ENCODE results near the gene RPL10L.

Gene RPL10L

GRCh38 chr14:46651526-46652144, at the start of gene RPL10L:
Gene RPL10L, minus strand, starts transcription at chr14:46651781. Its CDS starts 45 bp downstream, at chr14:46651736.
- Histone ChIP-seq H3K9ac (ENCODE audit: low read depth, low read length) (no peak within 1 kb of the TSS), H3K27me3 (ENCODE audit: control insufficient read depth, insufficient read depth, low read length) (no peaks in the 10 kb centered on the region), H3K4me3 (ENCODE audit: low read depth, low read length) (no peak within 1 kb of the TSS), H3K36me3 (ENCODE audit: control insufficient read depth, insufficient read depth, low read length) (no peaks in the 10 kb centered on the region), H3K9me3 (ENCODE audit: control insufficient read depth, insufficient read depth, low read length) (no peaks in the 10 kb centered on the region), H3K4me1 (ENCODE audit: control insufficient read depth, insufficient read depth, low read length) (no peaks in the 10 kb centered on the region)

GRCh38 chr14:46691819-46692218, 40.2 kb upstream of the RPL10L start:
- H3K4me3 ChIP-seq (ENCODE audit: low read depth, low read length), result no peak overlapping the region
- no peaks in the 10 kb centered on the region for H3K9me3 ChIP-seq (ENCODE audit: control insufficient read depth, insufficient read depth, low read length)
- H3K36me3 ChIP-seq (ENCODE audit: control insufficient read depth, insufficient read depth, low read length), result no peaks in the 10 kb centered on the region
- no peak overlapping the region for H3K9ac ChIP-seq (ENCODE audit: low read depth, low read length)
- H3K4me1 ChIP-seq (ENCODE audit: control insufficient read depth, insufficient read depth, low read length), result no peaks in the 10 kb centered on the region
- no peaks in the 10 kb centered on the region for H3K27me3 ChIP-seq (ENCODE audit: control insufficient read depth, insufficient read depth, low read length)

GRCh38 chr14:46686652-46687051, 35.1 kb upstream of the RPL10L start:
- Histone ChIP-seq H3K9ac (ENCODE audit: low read depth, low read length) (no peak overlapping the region), H3K9me3 (ENCODE audit: control insufficient read depth, insufficient read depth, low read length) (no peaks in the 10 kb centered on the region), H3K27me3 (ENCODE audit: control insufficient read depth, insufficient read depth, low read length) (no peaks in the 10 kb centered on the region), H3K4me1 (ENCODE audit: control insufficient read depth, insufficient read depth, low read length) (no peaks in the 10 kb centered on the region), H3K36me3 (ENCODE audit: control insufficient read depth, insufficient read depth, low read length) (no peaks in the 10 kb centered on the region), H3K4me3 (ENCODE audit: low read depth, low read length) (no peak overlapping the region)

GRCh38 chr14:46672128-46672527, 20.5 kb upstream of the RPL10L start:
- Histone ChIP-seq H3K36me3 (ENCODE audit: control insufficient read depth, insufficient read depth, low read length) (no peaks in the 10 kb centered on the region), H3K9me3 (ENCODE audit: control insufficient read depth, insufficient read depth, low read length) (no peaks in the 10 kb centered on the region), H3K9ac (ENCODE audit: low read depth, low read length) (no peak overlapping the region), H3K4me3 (ENCODE audit: low read depth, low read length) (no peak overlapping the region), H3K27me3 (ENCODE audit: control insufficient read depth, insufficient read depth, low read length) (no peaks in the 10 kb centered on the region), H3K4me1 (ENCODE audit: control insufficient read depth, insufficient read depth, low read length) (no peaks in the 10 kb centered on the region)

- Histone ChIP-seq H3K36me3 (ENCODE audit: control insufficient read depth, insufficient read depth, low read length) (no peaks in the 10 kb centered on the region), H3K27me3 (ENCODE audit: control insufficient read depth, insufficient read depth, low read length) (no peaks in the 10 kb centered on the region), H3K9ac (ENCODE audit: low read depth, low read length) (no peak overlapping the region), H3K4me3 (ENCODE audit: low read depth, low read length) (no peak overlapping the region), H3K9me3 (ENCODE audit: control insufficient read depth, insufficient read depth, low read length) (no peaks in the 10 kb centered on the region), H3K4me1 (ENCODE audit: control insufficient read depth, insufficient read depth, low read length) (no peaks in the 10 kb centered on the region)
Measured at GRCh38 chr14:46663382-46663781, 11.8 kb upstream of the RPL10L start.

GRCh38 chr14:46661728-46662127, 10.1 kb upstream of the RPL10L start:
- Histone ChIP-seq H3K27me3 (ENCODE audit: control insufficient read depth, insufficient read depth, low read length) (no peaks in the 10 kb centered on the region), H3K36me3 (ENCODE audit: control insufficient read depth, insufficient read depth, low read length) (no peaks in the 10 kb centered on the region), H3K4me1 (ENCODE audit: control insufficient read depth, insufficient read depth, low read length) (no peaks in the 10 kb centered on the region), H3K9ac (ENCODE audit: low read depth, low read length) (no peak overlapping the region), H3K4me3 (ENCODE audit: low read depth, low read length) (no peak overlapping the region), H3K9me3 (ENCODE audit: control insufficient read depth, insufficient read depth, low read length) (no peaks in the 10 kb centered on the region)

GRCh38 chr14:46653031-46653755, 1.6 kb upstream of the RPL10L start:
- Histone ChIP-seq H3K27me3 (ENCODE audit: control insufficient read depth, insufficient read depth, low read length) (no peaks in the 10 kb centered on the region), H3K4me1 (ENCODE audit: control insufficient read depth, insufficient read depth, low read length) (no peaks in the 10 kb centered on the region), H3K9me3 (ENCODE audit: control insufficient read depth, insufficient read depth, low read length) (no peaks in the 10 kb centered on the region), H3K9ac (ENCODE audit: low read depth, low read length) (no peak overlapping the region), H3K36me3 (ENCODE audit: control insufficient read depth, insufficient read depth, low read length) (no peaks in the 10 kb centered on the region), H3K4me3 (ENCODE audit: low read depth, low read length) (no peak overlapping the region)

GRCh38 chr14:46646796-46647195, 4.8 kb downstream of the RPL10L start:
- no peaks in the 10 kb centered on the region for H3K36me3 ChIP-seq (ENCODE audit: control insufficient read depth, insufficient read depth, low read length)
- H3K4me3 ChIP-seq (ENCODE audit: low read depth, low read length), result no peak overlapping the region
- H3K27me3 ChIP-seq (ENCODE audit: control insufficient read depth, insufficient read depth, low read length), result no peaks in the 10 kb centered on the region
- no peaks in the 10 kb centered on the region for H3K9me3 ChIP-seq (ENCODE audit: control insufficient read depth, insufficient read depth, low read length)
- H3K4me1 ChIP-seq (ENCODE audit: control insufficient read depth, insufficient read depth, low read length), result no peaks in the 10 kb centered on the region
- no peak overlapping the region for H3K9ac ChIP-seq (ENCODE audit: low read depth, low read length)

GRCh38 chr14:46626876-46627275, 24.7 kb downstream of the RPL10L start:
- H3K9ac ChIP-seq (ENCODE audit: low read depth, low read length), result no peak overlapping the region
- H3K9me3 ChIP-seq (ENCODE audit: control insufficient read depth, insufficient read depth, low read length), result no peaks in the 10 kb centered on the region
- peaks cover 7% of the 10 kb centered on the region for H3K4me1 ChIP-seq (ENCODE audit: control insufficient read depth, insufficient read depth, low read length)
- no peaks in the 10 kb centered on the region for H3K36me3 ChIP-seq (ENCODE audit: control insufficient read depth, insufficient read depth, low read length)
- no peaks in the 10 kb centered on the region for H3K27me3 ChIP-seq (ENCODE audit: control insufficient read depth, insufficient read depth, low read length)
- no peak overlapping the region for H3K4me3 ChIP-seq (ENCODE audit: low read depth, low read length)

Measured in iPS-15b (cell line).